Fibroblast of villous mesenchyme (primary cell): ENCODE measurements around the gene MOGAT3. TPM values are rescaled to one million over a fixed set of nuclear protein-coding genes. Genes with fewer than 3 reads are reported as not detected.

ENCODE experiments used
- DNase-seq: peaks from one replicate; pipeline ENCODE4 v3.0.0-alpha.2; 2010; ENCODE audit warnings: low read depth
- H3K4me3 ChIP-seq: 2 replicates; pipeline ENCODE4 v1.5.1; 2011; ENCODE audit warnings: low read depth, mild to moderate bottlenecking, low read length
- CTCF ChIP-seq: IDR thresholded peaks from 2 replicates; pipeline ENCODE4 v1.5.1; 2012; ENCODE audit warnings: low read depth, mild to moderate bottlenecking, low read length; ENCODE audit not compliant: insufficient read depth
- total RNA-seq: library from RNA; depleted of rRNA; stranded (reverse); fragments of >200 nt; gene quantifications from 2 replicates; pipeline ENCODE4 v1.2.3, GENCODE V29; 2012

Gene MOGAT3
- total RNA-seq, 1 donor: not detected

GRCh38 chr7:101218236-101219125 lies 17.6 kb upstream of the MOGAT3 start:
- H3K4me3 ChIP-seq: peak overlapping the region; percentile 99
- TF ChIP-seq CTCF: no peak
- peak; percentile 35 for DNase-seq

DNA sequence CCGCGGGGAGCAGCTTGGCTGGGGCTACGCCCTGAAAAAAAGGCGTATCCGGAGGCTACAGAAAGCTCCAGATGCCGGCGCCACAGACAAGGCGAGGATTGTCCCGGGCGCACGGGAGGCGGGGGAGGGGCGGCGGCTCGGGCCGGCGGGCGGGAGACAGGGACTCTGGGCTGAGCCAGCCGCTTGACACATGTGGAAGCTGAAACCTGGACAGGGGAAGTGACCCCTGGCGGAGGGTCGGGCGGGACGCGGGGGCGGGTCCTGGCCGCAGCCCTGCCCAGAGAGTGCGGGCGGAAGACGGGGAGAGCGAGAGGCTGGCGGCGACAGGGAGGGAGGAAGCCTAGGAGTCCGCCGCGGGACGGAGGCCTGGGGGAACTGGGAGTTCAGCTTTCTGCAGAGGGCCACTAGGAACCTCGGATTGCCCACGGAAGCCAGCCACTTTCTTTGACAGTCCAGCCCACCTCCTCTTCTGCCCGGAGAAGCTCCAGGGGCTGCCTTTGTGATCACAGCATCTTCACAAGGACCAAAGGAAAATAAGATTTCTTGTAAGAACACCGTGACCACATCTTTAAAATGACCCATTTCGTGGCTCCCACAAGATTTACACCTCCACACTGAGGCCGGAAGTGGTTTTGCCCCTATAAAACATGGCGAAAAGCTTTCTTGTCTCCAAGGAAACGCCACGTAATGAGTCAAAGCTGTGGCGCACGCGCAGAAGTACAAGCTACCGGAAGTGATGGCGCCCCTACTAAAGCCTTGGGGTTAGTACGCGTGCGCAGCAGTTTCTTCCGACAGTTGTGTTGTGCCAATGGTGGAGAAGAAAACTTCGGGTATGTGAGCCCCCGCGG lies 16.8 kb upstream of the MOGAT3 start, which contains the start of the genes PLOD3 and ZNHIT1:
Gene PLOD3, minus strand, starts transcription at position 194 of the 848 bp plus-strand sequence. CDS start 307 bp downstream, outside the sequence.
Gene ZNHIT1, plus strand, starts transcription at position 778 of the 848 bp plus-strand sequence. Its CDS starts 31 bp downstream, at position 809.
- no peak for TF ChIP-seq CTCF
- H3K4me3 ChIP-seq: peak within 1 kb of the TSS; percentile 99
- DNase-seq: peak; percentile 98

- no peak for DNase-seq
- TF ChIP-seq CTCF: peak; percentile 12
- H3K4me3 ChIP-seq: peak overlapping the region; percentile 99
Observed at GRCh38 chr7:101216860-101217387, 16.1 kb upstream of the MOGAT3 start.

DNA sequence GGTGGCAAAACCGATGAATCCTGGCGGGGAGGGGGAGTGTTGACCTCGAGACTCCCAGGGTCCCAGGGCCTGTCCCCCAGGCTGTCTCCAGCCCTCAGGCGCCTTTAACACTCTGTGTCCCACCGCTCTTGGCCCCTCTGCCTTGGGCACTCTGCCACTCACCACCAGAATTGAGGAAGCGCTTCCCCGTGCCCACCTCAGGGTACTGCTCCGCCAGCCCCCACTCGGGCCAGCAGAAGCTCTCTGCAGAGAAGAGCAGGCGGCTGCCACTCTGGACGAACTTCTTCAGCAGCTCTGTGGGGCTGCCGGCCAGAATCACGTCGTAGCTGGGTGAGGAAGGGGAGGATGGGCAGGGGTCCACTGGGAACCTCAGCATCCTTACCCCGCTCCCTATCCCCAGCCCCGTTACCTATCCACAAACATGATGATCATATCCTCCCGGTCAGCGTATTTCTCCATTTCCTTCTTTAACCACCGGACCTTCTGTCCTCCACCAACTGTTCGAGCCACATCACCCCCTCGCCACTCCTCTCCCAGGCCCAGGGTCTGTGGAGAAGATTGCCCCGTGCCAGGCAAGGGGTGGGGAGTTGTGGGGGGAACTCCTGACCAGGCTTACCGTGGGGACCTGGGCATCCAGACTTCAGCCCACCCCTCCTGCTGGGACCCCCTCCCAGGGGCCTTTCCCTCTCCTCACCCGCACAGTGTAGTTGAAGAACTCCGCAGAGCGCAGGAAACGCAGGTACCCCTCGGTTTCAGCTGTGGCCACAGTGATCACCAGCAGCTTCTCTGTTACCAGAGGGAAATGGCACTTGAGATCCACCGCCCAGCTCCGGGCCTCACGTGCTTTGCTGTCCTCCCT lies 15.4 kb upstream of the MOGAT3 start:
- peak; percentile 34 for DNase-seq
- H3K4me3 ChIP-seq: peak overlapping the region; percentile 99

DNA sequence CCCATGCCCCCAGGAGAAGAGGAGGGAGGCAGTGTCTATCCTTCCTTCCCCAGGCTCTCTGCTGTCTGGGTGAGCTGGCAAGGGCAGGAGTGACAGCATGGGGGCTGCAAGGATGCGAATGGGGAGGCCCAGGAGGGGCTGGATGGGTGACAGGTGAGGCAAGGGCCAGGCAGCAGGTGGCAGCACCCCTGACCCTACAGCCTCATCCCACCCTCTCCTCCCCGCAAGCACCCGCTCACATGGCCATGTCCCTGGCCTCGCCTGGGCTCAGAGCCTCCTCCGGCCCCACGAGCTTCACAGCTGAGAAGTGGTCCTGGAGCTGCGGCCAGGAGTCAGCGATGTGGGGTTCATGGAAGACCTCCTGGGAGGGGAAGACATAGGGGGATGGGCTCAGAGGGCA lies 11.2 kb upstream of the MOGAT3 start:
- no peak for TF ChIP-seq CTCF
- DNase-seq: no peak
- H3K4me3 ChIP-seq: no peak overlapping the region

More for the DNA sequence above, 15.4 kb upstream of the MOGAT3 start:
- TF ChIP-seq CTCF: no peak

DNA sequence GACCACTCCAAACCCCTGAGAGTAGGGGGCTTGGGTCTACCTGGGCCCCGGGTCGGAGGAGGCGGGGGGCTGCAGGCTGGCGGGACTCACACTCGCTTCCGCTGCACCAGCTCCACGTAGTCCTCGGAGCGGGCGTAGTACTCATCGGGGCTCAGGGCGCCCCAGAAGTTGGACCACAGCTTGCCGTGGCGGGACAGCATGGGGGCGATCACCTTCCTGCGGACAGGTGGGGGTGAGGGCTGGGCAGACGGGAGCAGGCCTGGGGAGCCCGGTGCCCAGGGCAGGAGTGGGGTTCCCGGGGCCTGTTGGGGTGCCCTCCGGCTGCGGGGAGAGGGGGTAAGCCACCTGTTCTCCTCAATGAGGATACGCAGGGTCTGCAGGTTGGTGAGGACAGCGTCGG lies 10.7 kb upstream of the MOGAT3 start:
- DNase-seq: no peak
- no peak overlapping the region for H3K4me3 ChIP-seq
- TF ChIP-seq CTCF: no peak
